Measurements from ENCODE around the gene TMEM81.

- TF ChIP-seq CTCF (IDR thresholded peaks at IDR 0.05) = no peak
- TF ChIP-seq POLR2A (IDR thresholded peaks at IDR 0.05) = no peak
These were observed 6.3 kb downstream of the TMEM81 start for GRCh38 chr1:205077934-205078311.
